ENCODE data around the gene BFSP1. TPM values are rescaled to one million over a fixed set of nuclear protein-coding genes. Genes with fewer than 3 reads are reported as not detected.

The BFSP1 gene
- total RNA-seq, 1 donor: 2.9 TPM

GRCh38 chr20:17481661-17482060 is 49.5 kb downstream of the BFSP1 start:
- H3K9me3 ChIP-seq (ENCODE audit: low read depth, low read length): no peaks in the 10 kb centered on the region
- H3K79me2 ChIP-seq (ENCODE audit: insufficient read depth, low read length): no peaks in the 10 kb centered on the region
- no peak overlapping the region for H3K27ac ChIP-seq (ENCODE audit: low read depth, low read length)
- peaks cover 17% of the 10 kb centered on the region for H3K27me3 ChIP-seq (ENCODE audit: insufficient read depth, low read length)
- DNase-seq (ENCODE audit: insufficient read length, low spot score, missing footprints): no peak
- no peaks in the 10 kb centered on the region for H3K36me3 ChIP-seq (ENCODE audit: insufficient read depth, low read length)
- H2AFZ ChIP-seq (ENCODE audit: low read length): no peak overlapping the region
- H4K20me1 ChIP-seq (ENCODE audit: insufficient read depth, low read length): no peaks in the 10 kb centered on the region
- no peaks in the 10 kb centered on the region for H3K4me1 ChIP-seq (ENCODE audit: insufficient read depth, low read length)
- TF ChIP-seq, protein P1, sequence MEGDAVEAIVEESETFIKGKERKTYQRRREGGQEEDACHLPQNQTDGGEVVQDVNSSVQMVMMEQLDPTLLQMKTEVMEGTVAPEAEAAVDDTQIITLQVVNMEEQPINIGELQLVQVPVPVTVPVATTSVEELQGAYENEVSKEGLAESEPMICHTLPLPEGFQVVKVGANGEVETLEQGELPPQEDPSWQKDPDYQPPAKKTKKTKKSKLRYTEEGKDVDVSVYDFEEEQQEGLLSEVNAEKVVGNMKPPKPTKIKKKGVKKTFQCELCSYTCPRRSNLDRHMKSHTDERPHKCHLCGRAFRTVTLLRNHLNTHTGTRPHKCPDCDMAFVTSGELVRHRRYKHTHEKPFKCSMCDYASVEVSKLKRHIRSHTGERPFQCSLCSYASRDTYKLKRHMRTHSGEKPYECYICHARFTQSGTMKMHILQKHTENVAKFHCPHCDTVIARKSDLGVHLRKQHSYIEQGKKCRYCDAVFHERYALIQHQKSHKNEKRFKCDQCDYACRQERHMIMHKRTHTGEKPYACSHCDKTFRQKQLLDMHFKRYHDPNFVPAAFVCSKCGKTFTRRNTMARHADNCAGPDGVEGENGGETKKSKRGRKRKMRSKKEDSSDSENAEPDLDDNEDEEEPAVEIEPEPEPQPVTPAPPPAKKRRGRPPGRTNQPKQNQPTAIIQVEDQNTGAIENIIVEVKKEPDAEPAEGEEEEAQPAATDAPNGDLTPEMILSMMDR (IDR thresholded peaks at IDR 0.05; ENCODE audit: extremely low read depth, low read depth, low read length): no peak
- no peak overlapping the region for H3K4me2 ChIP-seq (ENCODE audit: insufficient read depth, low read length)
- no peak overlapping the region for H3K4me3 ChIP-seq (ENCODE audit: insufficient read depth, low read length)

- no peak overlapping the region for H2AFZ ChIP-seq (ENCODE audit: low read length)
- H4K20me1 ChIP-seq (ENCODE audit: insufficient read depth, low read length): no peaks in the 10 kb centered on the region
- peaks cover 11% of the 10 kb centered on the region for H3K27me3 ChIP-seq (ENCODE audit: insufficient read depth, low read length)
These were observed 50.5 kb downstream of the BFSP1 start for GRCh38 chr20:17480696-17481095.

DNA sequence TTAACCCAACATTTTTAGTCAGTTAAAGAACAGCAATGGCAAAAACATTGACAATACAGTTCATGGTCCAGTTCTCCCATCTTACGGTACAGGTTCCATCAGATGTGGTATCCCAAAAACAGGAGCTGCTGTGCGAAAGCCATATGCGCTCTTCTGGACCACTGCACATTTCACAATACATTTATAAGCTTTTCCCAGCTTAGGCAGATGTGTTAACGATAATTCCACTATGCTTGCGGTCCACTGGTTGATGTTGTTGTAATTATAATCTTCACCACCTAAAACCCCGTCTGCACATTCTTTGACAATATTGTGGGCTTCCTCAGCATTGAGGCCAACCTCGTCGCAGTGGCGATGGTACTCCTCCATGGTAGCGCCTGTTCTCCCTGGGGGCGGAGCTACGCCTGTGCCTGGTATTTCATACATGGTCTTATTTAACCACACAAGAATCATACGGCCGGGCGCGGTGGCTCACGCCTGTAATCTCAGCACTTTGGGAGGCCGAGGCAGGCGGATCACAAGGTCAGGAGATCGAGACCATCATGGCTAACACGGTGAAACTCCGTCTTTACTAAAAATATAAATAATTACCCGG is 52.0 kb downstream of the BFSP1 start:
- peaks cover 11% of the 10 kb centered on the region for H3K27me3 ChIP-seq (ENCODE audit: insufficient read depth, low read length)
- no peaks in the 10 kb centered on the region for H3K9me3 ChIP-seq (ENCODE audit: low read depth, low read length)
- DNase-seq (ENCODE audit: insufficient read length, low spot score, missing footprints): no peak
- H3K27ac ChIP-seq (ENCODE audit: low read depth, low read length): no peak overlapping the region
- no peaks in the 10 kb centered on the region for H3K79me2 ChIP-seq (ENCODE audit: insufficient read depth, low read length)
- no peaks in the 10 kb centered on the region for H3K36me3 ChIP-seq (ENCODE audit: insufficient read depth, low read length)
- TF ChIP-seq, protein P1 (IDR thresholded peaks at IDR 0.05; ENCODE audit: extremely low read depth, low read depth, low read length): no peak
- no peaks in the 10 kb centered on the region for H3K4me1 ChIP-seq (ENCODE audit: insufficient read depth, low read length)
- no peak overlapping the region for H2AFZ ChIP-seq (ENCODE audit: low read length)
- no peaks in the 10 kb centered on the region for H4K20me1 ChIP-seq (ENCODE audit: insufficient read depth, low read length)
- H3K4me2 ChIP-seq (ENCODE audit: insufficient read depth, low read length): no peak overlapping the region
- H3K4me3 ChIP-seq (ENCODE audit: insufficient read depth, low read length): no peak overlapping the region

More at GRCh38 chr20:17480696-17481095, 50.5 kb downstream of the BFSP1 start:
- no peaks in the 10 kb centered on the region for H3K9me3 ChIP-seq (ENCODE audit: low read depth, low read length)
- TF ChIP-seq, protein P1 (IDR thresholded peaks at IDR 0.05; ENCODE audit: extremely low read depth, low read depth, low read length): no peak
- no peak overlapping the region for H3K4me3 ChIP-seq (ENCODE audit: insufficient read depth, low read length)
- H3K4me1 ChIP-seq (ENCODE audit: insufficient read depth, low read length): no peaks in the 10 kb centered on the region
- no peak overlapping the region for H3K27ac ChIP-seq (ENCODE audit: low read depth, low read length)
- no peak overlapping the region for H3K4me2 ChIP-seq (ENCODE audit: insufficient read depth, low read length)
- H3K36me3 ChIP-seq (ENCODE audit: insufficient read depth, low read length): no peaks in the 10 kb centered on the region
- DNase-seq (ENCODE audit: insufficient read length, low spot score, missing footprints): no peak
- no peaks in the 10 kb centered on the region for H3K79me2 ChIP-seq (ENCODE audit: insufficient read depth, low read length)

DNA sequence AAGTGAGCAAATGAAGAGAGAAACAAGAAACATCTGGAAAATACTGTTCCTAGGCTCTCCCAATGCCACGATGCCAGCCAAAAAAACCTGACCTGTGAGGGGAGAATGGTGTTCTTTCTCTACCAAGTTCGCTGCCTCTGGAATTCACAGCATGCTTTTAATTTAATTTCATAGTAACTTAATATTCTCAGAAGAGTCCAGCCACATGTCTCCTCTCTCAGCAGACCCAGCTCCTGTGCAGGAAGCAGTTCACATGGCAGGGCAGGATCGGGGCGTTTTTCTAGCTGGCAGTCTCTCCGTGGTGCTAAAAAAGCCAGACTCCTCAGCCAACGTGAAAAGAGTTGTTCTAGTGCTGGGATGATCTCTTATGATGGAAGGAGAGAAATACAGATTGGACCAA is 57.5 kb downstream of the BFSP1 start:
- H3K27me3 ChIP-seq (ENCODE audit: insufficient read depth, low read length): no peaks in the 10 kb centered on the region

More for the DNA sequence above, 57.5 kb downstream of the BFSP1 start:
- Histone ChIP-seq H3K4me1 (ENCODE audit: insufficient read depth, low read length) (no peaks in the 10 kb centered on the region), H3K36me3 (ENCODE audit: insufficient read depth, low read length) (no peaks in the 10 kb centered on the region), H3K9me3 (ENCODE audit: low read depth, low read length) (no peaks in the 10 kb centered on the region), H3K4me3 (ENCODE audit: insufficient read depth, low read length) (no peak overlapping the region), H3K79me2 (ENCODE audit: insufficient read depth, low read length) (no peaks in the 10 kb centered on the region), H4K20me1 (ENCODE audit: insufficient read depth, low read length) (no peaks in the 10 kb centered on the region), H3K27ac (ENCODE audit: low read depth, low read length) (no peak overlapping the region), H3K4me2 (ENCODE audit: insufficient read depth, low read length) (no peak overlapping the region), H2AFZ (ENCODE audit: low read length) (no peak overlapping the region)
- no peak for DNase-seq (ENCODE audit: insufficient read length, low spot score, missing footprints)
- TF ChIP-seq, protein P1 (IDR thresholded peaks at IDR 0.05; ENCODE audit: extremely low read depth, low read depth, low read length): no peak

Data from osteoblast (primary cell).